Endothelial cell of umbilical vein (primary cell): Measurements from ENCODE around the gene BET1. TPM values are rescaled to one million over a fixed set of nuclear protein-coding genes. Genes with fewer than 3 reads are reported as not detected.

ENCODE experiments used
- BruUV-seq: library from RNA; stranded (reverse); fragments of 400-500 nt; replicated peaks from 2 replicates; lab custom pipeline; 2021; lab: Mats Ljungman, UMichigan
- CTCF ChIA-PET: fragments of 300-600, 350-600 bp; sonication (Branson Sonifier 250); formaldehyde crosslinking; loops from one replicate; lab custom pipeline; 2021; ENCODE audit warnings: antibody characterized with exemption, inconsistent platforms; lab: Charles Lee
- POLR2A ChIA-PET: fragments of 300-600, 350-600 bp; sonication (Branson Sonifier 250); formaldehyde crosslinking; loops from one replicate; lab custom pipeline; 2021; ENCODE audit warnings: antibody characterized with exemption, inconsistent platforms; lab: Charles Lee
- DNase-seq: peaks from one replicate; pipeline ENCODE4 v3.0.0-alpha.2; 2011; ENCODE audit warnings: low read depth, low spot score
- FAIRE-seq: peaks from 2 replicates; lab custom pipeline; 2011; peaks lifted over from hg19 to GRCh38; lab: Jason Lieb, UNC
- H2AFZ ChIP-seq: 2 replicates; pipeline ENCODE4 v1.6.0; 2012; ENCODE audit warnings: low read depth, low read length, control low read depth, inconsistent platforms
- H3K27ac ChIP-seq: 2 replicates; pipeline ENCODE4 v1.5.1; 2011; ENCODE audit warnings: low read depth, mild to moderate bottlenecking, control low read depth, low read length, moderate library complexity; ENCODE audit not compliant: insufficient read depth
- H3K27me3 ChIP-seq, 2 experiments: 2 replicates each; pipeline versions ENCODE4 v1.6.0 to v1.6.1; 2011; ENCODE audit warnings: low read length in 2 of 2, mixed read lengths in 1 of 2; ENCODE audit not compliant: control insufficient read depth in 2 of 2, insufficient read depth in 2 of 2
- H3K36me3 ChIP-seq, 2 experiments: 2 replicates in 1 of 2; 3 replicates in 1 of 2; pipeline ENCODE4 v1.5.1; 2011; ENCODE audit warnings: low read length in 2 of 2, mild to moderate bottlenecking in 1 of 2, moderate library complexity in 1 of 2; ENCODE audit not compliant: control insufficient read depth in 2 of 2, insufficient read depth in 2 of 2; ENCODE audit errors: extremely low read depth in 1 of 2
- H3K4me1 ChIP-seq: 3 replicates; pipeline ENCODE4 v1.5.1; 2011; ENCODE audit warnings: mild to moderate bottlenecking, low read length; ENCODE audit not compliant: control insufficient read depth, insufficient read depth; ENCODE audit errors: extremely low read depth
- H3K4me2 ChIP-seq: 2 replicates; pipeline ENCODE4 v1.6.1; 2011; ENCODE audit warnings: low read length, control low read depth, mixed read lengths; ENCODE audit not compliant: insufficient read depth
- H3K4me3 ChIP-seq, 3 experiments: fragments of 200-600 bp in 1 of 3; sonication (generic), shearing (Covaris generic) in 1 of 3; replicated peaks in 1 of 3; 2 replicates each; pipeline ENCODE4 v1.5.1; 2011 to 2016; ENCODE audit warnings: control low read depth in 3 of 3, low read length in 3 of 3, mild to moderate bottlenecking in 2 of 3, inconsistent platforms in 1 of 3, low read depth in 1 of 3, moderate library complexity in 1 of 3; ENCODE audit not compliant: insufficient read depth in 1 of 3
- H3K79me2 ChIP-seq: 2 replicates; pipeline ENCODE4 v1.6.0; 2012; ENCODE audit warnings: low read length, inconsistent platforms; ENCODE audit not compliant: control insufficient read depth, insufficient read depth
- H3K9ac ChIP-seq: replicated peaks from 2 replicates; pipeline ENCODE3; 2011; ENCODE audit warnings: low read length, control low read depth; ENCODE audit not compliant: insufficient read depth; ENCODE audit errors: extremely low read depth
- H3K9me1 ChIP-seq: replicated peaks from 3 replicates; pipeline ENCODE4 v1.6.0; 2011; ENCODE audit warnings: mild to moderate bottlenecking, low read length; ENCODE audit not compliant: control insufficient read depth, insufficient read depth; ENCODE audit errors: extremely low read depth
- H3K9me3 ChIP-seq: replicated peaks from 2 replicates; pipeline ENCODE4 v1.5.1; 2012; ENCODE audit warnings: low read length, inconsistent platforms; ENCODE audit not compliant: control insufficient read depth, insufficient read depth
- H4K20me1 ChIP-seq: replicated peaks from 2 replicates; pipeline ENCODE3; 2011; ENCODE audit warnings: mild to moderate bottlenecking, low read length; ENCODE audit not compliant: control insufficient read depth, insufficient read depth; ENCODE audit errors: extremely low read depth
- CTCF ChIP-seq, 2 donors: IDR thresholded peaks; 1 replicate in 1 of 2; 2 replicates in 1 of 2; pipeline ENCODE4 v1.5.1; 2011; ENCODE audit warnings: low read length in 2 of 2, mild to moderate bottlenecking in 2 of 2, moderate library complexity in 2 of 2, control low read depth in 1 of 2, inconsistent platforms in 1 of 2, low read depth in 1 of 2; ENCODE audit not compliant: insufficient read depth in 1 of 2; ENCODE audit errors: extremely low read depth in 1 of 2
- EZH2 ChIP-seq: IDR thresholded peaks from 2 replicates; pipeline ENCODE4 v1.6.1; 2012; ENCODE audit warnings: borderline replicate concordance, low read depth, mild to moderate bottlenecking, moderate library complexity, low read length, inconsistent platforms; ENCODE audit not compliant: severe bottlenecking
- FOS ChIP-seq: IDR thresholded peaks from 2 replicates; pipeline ENCODE4 v1.6.1; 2011; ENCODE audit warnings: mild to moderate bottlenecking, low read length, moderate library complexity, borderline replicate concordance; ENCODE audit not compliant: insufficient read depth
- GATA2 ChIP-seq: IDR thresholded peaks from 2 replicates; pipeline ENCODE4 v1.7.0; 2011; ENCODE audit warnings: low read depth, mild to moderate bottlenecking, moderate library complexity, mixed read lengths, low read length; ENCODE audit not compliant: insufficient read length, insufficient read depth
- JUN ChIP-seq: IDR thresholded peaks from 2 replicates; pipeline ENCODE4 v1.6.1; 2011; ENCODE audit warnings: borderline replicate concordance, low read depth; ENCODE audit not compliant: insufficient read length, insufficient read depth
- MYC ChIP-seq: IDR thresholded peaks from one replicate; pipeline ENCODE4 v1.6.1; 2011; ENCODE audit warnings: mild to moderate bottlenecking, low read depth, low read length
- POLR2A ChIP-seq: IDR thresholded peaks from 2 replicates; pipeline ENCODE4 v1.6.1; 2012; ENCODE audit warnings: low read depth, mild to moderate bottlenecking, control low read depth, low read length
- POLR2AphosphoS5 ChIP-seq: IDR thresholded peaks from 2 replicates; pipeline ENCODE4 v1.6.1; 2012; ENCODE audit warnings: low read depth, mild to moderate bottlenecking, control low read depth, low read length, moderate library complexity; ENCODE audit not compliant: insufficient read depth
- dilution Hi-C: fragments of 300-500 bp; cut with MboI; formaldehyde crosslinking; loops from one replicate; pipeline ENCODE4 v1.15.0; 2019; ENCODE audit warnings: low sequenced_read_pairs; ENCODE audit not compliant: extremely low pct_ligation_motif_present
- intact Hi-C: fragments of 100-400 bp; cut with micrococcal nuclease; formaldehyde crosslinking; loops from one replicate; pipeline ENCODE4 v1.10.0; 2022
- polyA plus RNA-seq, 4 experiments: library from polyadenylated mRNA; depleted of rRNA in 3 of 4; stranded (reverse) in 3 of 4; unstranded in 1 of 4; fragments of >200 nt; gene quantifications; 2 replicates each; pipeline versions ENCODE4 v1.2.1 to v1.2.3, GENCODE V29; 2011 to 2012; ENCODE audit warnings: missing spikeins in 1 of 4
- total RNA-seq: library from RNA; stranded (reverse); gene quantifications from 2 replicates; pipeline ENCODE4 v1.2.3, GENCODE V29; 2021
- TF ChIP-seq, protein P1 (sequence below): IDR thresholded peaks from 2 replicates; pipeline ENCODE4 v1.6.1; 2011; ENCODE audit not compliant: insufficient read depth, insufficient read length

The BET1 gene
- total and polyA plus RNA-seq, 2 donors (not counting 3 experiments of a cell fraction or from before 2014, with no cell fraction given) = 21.9 to 28.4 TPM

DNA sequence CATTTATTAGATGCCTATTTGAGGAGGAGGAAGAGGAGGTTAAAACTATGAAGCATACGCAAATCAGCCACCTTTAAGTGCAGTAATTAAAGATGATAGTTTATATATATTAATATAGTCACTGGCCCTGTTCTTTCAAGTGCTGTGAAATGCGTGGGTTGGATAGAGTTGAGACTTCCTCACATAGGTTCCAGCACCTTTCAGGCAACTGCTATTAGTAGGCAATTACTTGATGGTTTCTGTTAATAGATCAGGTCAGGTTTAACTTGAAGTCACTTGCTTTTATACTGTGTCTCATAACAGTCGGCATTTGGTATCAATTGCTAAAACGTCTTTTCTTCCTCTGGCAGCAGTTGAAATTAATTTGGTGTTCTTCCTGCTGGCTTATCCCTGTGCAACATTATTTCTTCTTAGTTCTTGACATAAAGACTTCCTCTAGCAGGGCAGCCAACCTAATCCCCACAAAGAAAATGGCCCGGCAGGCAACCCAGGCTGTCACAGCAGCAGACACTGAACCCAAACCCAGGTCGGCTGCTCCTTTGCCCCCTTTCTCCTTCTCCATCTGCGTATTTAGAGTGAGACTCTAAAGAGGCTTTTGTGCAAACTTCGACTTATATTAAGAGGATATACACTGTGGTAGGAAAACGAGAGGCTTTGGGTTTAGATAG, 35.3 kb upstream of the BET1 start:
- DNase-seq = no peak
- dilution Hi-C loops = no loop called here
- Histone ChIP-seq H3K27ac (no peak overlapping the region), H3K4me2 (no peak overlapping the region), H3K4me1 (peaks cover 22% of the 10 kb centered on the region), H3K36me3 (no peaks in the 10 kb centered on the region), H3K9ac (no peak overlapping the region), H3K9me3 (no peaks in the 10 kb centered on the region), H2AFZ (no peak overlapping the region), H3K9me1 (no peaks in the 10 kb centered on the region), H3K4me3 (no peak overlapping the region), H4K20me1 (no peaks in the 10 kb centered on the region), H3K79me2 (no peaks in the 10 kb centered on the region), H3K27me3 (peaks cover 25 to 36% of the 10 kb centered on the region in 2 experiments)
- POLR2A ChIA-PET = no interaction called here
- intact Hi-C loops = no loop called here
- no peak for TF ChIP-seq MYC
- TF ChIP-seq, protein P1, sequence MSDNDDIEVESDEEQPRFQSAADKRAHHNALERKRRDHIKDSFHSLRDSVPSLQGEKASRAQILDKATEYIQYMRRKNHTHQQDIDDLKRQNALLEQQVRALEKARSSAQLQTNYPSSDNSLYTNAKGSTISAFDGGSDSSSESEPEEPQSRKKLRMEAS = no peak
- TF ChIP-seq JUN = no peak
- no peak for TF ChIP-seq GATA2
- TF ChIP-seq EZH2 = no peak
- no peak for TF ChIP-seq POLR2AphosphoS5
- CTCF ChIA-PET = interaction anchor here (2.8 kb wide), 1 partner anchor 137 kb away, joined by 15 read pairs; no protein-coding TSS in a partner anchor
- no TSS peak for BruUV-seq
- peak; percentile 4 for FAIRE-seq

DNA sequence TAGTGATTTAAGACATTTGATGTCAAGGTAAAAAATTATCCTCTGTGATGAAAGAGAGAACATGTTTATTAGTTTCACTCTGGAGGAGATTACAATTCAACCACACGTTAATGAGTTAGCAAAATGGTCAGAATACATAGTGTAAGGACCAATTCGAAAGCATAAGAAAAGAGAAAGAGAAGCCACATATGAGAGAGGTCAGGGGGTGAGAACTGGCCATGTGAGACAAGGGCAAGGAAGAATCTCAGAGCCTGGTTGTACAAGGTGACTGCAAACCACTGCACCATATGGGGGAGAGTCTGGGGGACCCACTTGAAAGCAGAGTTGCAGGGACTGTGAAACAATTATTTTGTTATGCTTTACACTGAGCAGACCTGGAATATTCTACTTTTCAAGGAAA, 27.7 kb upstream of the BET1 start:
- no peak overlapping the region for H3K4me2 ChIP-seq
- DNase-seq = no peak
- POLR2A ChIA-PET = no interaction called here
- CTCF ChIA-PET = no interaction called here
- H3K27ac ChIP-seq = no peak overlapping the region
- dilution Hi-C loops = no loop called here
- H3K4me1 ChIP-seq = peaks cover 4% of the 10 kb centered on the region
- no peaks in the 10 kb centered on the region for H3K36me3 ChIP-seq
- no peak overlapping the region for H3K9ac ChIP-seq
- FAIRE-seq = no peak
- no peak overlapping the region for H2AFZ ChIP-seq
- H3K79me2 ChIP-seq = no peaks in the 10 kb centered on the region
- no TSS peak for BruUV-seq
- intact Hi-C loops = loop anchor here (2.0 kb wide), 1 partner anchor 17 kb away; no protein-coding TSS in a partner anchor
- no peaks in the 10 kb centered on the region for H4K20me1 ChIP-seq
- peaks cover 24 to 34% of the 10 kb centered on the region in 2 experiments for H3K27me3 ChIP-seq
- no peaks in the 10 kb centered on the region for H3K9me3 ChIP-seq
- TF ChIP-seq POLR2AphosphoS5 = no peak
- TF ChIP-seq JUN = no peak
- TF ChIP-seq EZH2 = no peak
- TF ChIP-seq CTCF (IDR thresholded peaks at IDR 0.05; ENCODE audit: extremely low read depth in 1 of 2, insufficient read depth in 1 of 2, low read depth in 1 of 2, low read length in 2 of 2) = no peak
- TF ChIP-seq, protein P1 = no peak
- no peak for TF ChIP-seq FOS
- no peak for TF ChIP-seq MYC
- no peak for TF ChIP-seq GATA2
- no peak for TF ChIP-seq POLR2A
- no peaks in the 10 kb centered on the region for H3K9me1 ChIP-seq
- H3K4me3 ChIP-seq = no peak overlapping the region
